HG03432 (cell line): ENCODE measurements around the gene SETD3.
A peak's percentile ranks its signal among the peaks of the same experiment; 100 is the strongest.

Source experiments
- ATAC-seq: cut with Tn5 transposase; IDR thresholded peaks from one replicate; pipeline ENCODE4 v1.9.1; 2021; ENCODE audit warnings: mild to moderate bottlenecking, moderate library complexity; ENCODE audit not compliant: unreplicated experiment

Gene SETD3

DNA sequence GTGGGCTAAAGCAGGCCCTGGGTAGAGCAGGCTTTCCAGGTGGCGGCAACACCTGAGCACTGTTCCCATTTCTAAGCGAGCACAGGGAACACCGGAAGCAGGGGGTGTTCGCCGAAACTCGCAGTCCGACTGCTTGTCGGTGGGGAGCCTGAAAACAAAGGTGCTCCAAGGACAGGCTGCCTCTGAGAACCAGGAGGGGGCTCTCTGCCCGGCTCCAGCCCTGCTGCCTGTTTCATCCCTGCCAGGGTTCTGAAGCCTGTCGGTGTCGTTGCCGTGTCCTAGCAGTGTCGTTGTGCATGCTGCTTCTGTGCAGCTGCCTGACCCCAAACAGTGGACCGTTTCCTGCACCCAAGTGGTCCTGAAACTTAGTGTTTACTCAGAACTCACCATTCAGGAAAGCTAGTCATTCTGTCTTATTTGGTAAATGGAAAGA lies 22.3 kb upstream of the SETD3 start:
- ATAC-seq = no peak

DNA sequence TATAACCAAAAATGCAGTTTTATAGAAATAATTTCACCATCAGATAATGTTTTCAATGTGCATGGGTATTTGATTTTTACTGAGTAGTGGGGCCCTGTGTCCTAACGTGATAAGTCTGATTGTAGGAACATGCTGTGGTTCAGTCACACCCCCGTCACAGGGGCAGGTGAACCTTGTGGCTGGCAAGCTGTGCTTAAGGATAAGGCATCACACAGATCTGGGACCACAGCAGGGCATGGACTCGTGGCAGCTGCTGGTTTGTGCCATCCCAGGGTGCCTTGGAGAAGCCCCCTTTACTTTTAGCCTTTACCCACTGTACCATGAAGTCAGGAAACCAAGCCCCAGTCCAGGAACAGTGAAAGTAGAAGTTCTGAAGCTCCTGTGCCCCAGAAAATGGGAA lies 17.2 kb upstream of the SETD3 start:
- ATAC-seq = no peak

DNA sequence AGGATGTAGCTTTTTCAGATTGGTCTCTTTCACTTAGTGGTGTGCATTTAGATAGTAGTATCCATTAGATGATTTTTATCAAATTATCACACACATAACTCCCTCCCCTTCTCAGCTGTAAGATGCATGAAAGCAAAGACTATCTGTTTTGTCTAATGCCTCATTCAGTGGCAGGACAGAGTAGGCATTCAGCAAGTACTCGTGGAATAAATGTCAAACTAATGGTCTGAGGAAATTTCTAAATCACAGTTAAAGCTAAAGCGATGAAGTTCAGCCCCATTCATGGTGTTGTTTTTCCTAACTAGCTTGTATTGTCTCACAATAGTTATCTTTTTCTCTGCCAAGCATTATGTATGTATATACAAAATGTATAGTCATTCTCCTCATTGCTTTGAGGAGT lies 16.7 kb upstream of the SETD3 start:
- no peak for ATAC-seq

DNA sequence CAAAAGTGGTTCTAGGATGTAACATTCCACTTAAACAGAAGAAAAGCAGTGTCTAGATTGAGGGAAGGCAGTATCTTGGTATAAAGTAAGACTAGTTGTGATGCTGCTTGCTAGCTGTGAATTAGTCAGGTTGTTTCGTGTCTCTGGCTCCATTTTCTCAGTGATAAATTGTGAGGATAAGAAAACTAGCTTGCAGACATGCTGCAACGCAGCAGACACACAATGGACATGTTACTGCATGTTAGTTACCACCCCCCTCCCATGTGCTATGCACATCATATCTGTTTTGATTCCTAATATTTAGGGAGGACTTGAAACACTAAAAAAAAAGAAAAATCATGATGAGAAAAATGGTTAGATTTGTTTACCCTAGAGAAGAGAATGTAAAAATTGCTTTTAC lies 3.4 kb upstream of the SETD3 start:
- ATAC-seq = no peak

DNA sequence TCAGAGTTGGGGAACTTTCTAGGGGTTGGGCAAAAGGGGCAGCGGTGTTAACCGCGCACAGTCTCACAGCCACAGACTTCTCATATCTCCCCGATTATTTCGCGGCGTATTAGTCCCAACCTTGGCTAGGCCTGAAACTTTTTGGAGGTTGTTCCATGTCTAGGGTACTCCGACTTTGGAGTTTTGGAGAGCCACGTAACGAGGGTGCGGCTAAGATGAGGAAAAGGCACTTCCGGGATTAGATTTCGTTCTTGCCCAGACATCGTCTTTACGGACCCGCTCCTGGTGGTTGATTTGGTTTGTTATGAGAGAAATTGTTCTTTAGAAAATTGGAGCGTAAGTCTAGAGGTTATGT lies 1.1 kb upstream of the SETD3 start:
- ATAC-seq = no peak

DNA sequence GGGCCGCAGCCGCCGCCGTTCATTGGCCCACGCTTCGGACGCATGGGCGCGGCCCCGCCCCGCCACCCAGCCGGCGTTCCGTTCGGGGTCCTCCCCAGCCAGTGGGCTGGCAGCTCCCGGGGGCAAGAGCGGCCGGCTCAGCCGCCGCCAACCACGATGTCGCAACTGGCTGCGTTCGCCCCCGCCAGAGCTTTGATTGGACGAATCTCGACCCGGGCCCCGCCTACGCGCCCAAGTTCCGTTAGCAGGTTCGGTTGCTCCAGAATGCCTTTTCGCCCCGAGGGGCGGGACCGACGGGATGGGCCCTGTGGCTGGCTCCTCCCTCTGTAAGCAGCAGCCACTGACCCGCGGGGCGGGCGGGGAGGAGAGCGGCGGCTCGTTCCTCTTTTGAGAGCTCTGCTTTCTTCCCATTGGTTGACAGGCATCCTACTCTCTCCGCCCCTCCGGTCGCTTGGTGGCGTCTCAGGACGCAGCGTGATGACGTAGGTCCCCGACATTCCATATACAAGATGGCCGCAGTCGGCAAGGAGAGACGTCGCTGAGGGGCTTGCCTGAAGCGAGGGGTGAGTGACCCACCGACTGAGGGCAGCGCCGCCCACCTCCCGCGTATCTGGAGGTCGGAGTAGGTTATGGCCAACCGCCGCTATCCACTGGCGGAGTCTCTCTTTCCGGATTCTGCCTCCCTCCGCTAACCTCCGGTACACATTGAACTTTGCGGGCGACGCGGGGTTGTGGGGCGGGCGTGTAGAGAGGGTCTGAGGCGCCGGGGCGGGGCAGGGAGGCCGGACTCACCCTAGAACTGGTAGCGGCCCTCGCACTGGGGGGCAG lies 472 bp upstream of the SETD3 start, which contains the start of gene CCNK:
CCNK (plus strand) TSS at position 493 of the 828 bp plus-strand sequence. CDS start 11,269 bp downstream, outside the sequence.
- peak; percentile 88 for ATAC-seq

DNA sequence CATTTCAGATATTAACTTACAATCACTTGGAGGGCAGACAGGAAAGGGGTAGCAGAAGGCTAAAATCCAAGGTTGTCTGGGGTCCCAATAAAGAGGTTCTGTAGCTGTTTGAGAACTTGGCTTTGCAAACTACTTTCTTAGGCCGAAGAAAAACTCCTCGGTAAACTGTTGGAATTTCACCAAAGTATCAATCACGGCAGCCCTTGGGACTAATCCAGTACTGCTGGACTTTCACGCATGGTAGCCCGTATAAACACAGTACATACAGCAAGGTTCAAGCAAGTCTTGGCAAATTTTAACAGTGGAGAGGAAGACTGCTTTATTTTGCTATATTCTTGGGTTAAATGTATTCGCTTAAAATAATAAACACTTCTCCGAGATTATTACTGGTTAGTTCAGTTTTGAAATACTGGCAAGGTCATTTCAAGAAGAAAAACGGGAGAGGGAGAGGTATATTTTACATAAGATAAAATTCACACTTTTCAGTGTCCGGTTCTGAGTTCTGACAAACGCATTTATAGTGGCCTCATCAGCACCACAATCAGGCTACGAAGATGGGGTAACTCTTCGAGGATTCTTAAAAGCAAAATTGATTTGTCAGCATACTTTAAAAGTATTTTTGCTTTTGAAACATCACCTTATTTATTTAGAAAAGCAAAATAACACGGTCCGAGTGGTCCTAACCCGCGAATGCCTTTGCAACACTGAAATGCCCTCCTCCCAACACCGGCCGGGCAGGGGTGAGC lies 1.3 kb downstream of the SETD3 start:
- no peak for ATAC-seq

DNA sequence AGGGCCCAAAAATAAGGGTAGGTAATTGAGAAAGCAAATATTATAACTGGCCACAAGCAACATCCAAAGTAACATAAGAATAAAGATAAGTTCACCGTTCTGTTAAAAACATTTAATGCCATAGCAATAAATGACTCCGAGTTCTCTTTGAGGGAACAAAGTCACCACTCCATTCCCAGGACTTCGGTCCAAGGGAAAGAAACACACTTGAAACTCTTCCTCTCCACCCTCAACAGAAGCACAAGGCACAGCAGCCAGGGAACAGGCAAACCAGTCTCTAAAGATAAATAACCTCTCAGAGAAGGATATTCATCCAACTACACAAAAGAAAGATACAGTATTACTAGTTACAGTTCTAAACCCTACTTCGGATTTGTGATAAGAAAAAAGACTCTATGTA lies 2.5 kb downstream of the SETD3 start:
- no peak for ATAC-seq

DNA sequence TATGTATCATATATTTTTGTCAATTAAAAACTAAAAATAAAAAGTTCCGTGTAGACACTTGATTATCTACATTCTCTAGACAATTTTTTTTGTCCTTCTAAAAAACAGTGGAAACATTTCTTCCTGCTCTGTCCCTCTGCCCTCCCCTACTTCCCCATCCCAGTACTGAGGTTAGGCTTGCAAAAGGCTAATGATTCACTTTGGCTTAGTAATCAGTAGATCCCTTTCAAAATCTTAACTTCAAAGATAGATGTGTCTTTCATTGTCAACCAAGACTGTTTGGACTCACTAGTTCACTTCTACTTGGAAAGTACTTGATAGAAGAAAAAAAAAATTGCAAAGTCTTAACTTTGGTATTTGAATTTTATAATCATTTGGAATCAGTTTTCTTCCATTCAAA lies 3.8 kb downstream of the SETD3 start:
- no peak for ATAC-seq

DNA sequence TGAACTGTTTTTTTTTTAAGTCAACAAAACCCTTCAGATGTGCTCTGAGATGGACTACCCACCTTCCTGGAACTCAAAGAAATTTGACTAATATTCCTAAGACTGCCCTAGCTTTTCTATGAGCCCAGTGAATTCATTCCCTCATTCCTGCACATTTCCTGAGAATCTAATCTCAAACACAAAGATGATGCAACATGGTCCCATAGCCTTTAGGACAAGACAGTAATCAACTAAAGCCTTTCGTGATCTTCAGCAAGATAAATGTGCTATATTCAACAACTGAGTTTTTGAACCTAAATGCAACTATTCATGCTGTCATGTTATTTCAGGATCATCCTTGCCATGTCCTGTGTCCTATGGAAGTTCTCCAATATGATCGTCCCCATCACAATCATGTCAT lies 5.0 kb downstream of the SETD3 start:
- no peak for ATAC-seq

DNA sequence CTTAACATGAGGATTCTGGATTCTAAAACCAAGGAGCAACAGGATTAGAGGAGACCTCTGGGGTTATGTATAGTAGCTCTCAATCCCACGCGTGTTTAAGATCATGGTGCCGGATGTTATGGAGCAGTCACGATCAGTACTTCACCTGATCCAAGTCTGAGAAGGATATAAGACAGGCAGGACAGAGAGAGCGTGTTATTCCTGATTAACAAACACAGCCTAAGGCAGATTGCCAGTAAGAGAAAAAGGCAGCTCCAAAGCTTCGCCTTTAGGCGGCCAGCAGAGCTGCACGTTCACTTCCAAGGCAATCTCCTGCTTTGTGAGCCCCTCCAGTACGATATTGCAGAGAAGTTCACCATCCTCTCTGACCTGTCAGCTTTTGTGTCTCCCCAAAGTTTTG lies 5.5 kb downstream of the SETD3 start:
- no peak for ATAC-seq

DNA sequence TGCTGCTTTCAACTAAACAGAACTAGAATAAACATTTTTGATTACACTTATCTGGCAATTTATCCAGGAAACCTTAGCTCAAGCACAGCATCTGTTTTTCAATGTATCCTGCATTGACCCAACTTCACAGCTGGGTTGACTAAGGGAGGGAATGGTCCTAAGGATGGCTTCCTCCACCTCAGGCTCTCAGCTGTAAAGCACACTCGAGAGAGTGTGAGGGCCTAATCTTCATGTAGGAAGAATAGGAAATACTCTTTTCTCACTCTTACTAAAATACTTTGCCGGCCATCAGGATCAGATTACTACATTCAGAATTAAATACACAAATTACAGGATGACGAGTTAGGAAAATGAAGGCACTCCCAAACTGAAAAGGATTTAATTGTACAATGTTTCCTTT lies 7.2 kb downstream of the SETD3 start:
- ATAC-seq = no peak

DNA sequence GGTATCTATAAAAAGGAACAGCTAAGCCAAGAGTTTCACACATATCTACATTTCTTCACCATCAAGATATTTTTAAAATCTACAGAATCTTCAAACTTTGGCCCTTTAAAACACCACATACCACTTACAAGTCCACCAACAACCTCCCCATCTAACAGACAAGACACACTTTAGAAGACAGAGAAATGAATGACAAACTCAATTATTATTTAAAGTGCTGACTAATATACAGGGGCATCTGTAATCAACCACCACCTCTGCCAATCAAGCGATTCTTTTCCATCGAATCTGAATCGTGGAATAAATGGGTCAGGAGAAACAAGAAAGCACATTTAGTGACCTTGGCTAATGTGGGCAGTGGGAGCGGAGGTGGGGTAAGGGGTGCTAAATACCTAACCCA lies 7.7 kb downstream of the SETD3 start:
- no peak for ATAC-seq

DNA sequence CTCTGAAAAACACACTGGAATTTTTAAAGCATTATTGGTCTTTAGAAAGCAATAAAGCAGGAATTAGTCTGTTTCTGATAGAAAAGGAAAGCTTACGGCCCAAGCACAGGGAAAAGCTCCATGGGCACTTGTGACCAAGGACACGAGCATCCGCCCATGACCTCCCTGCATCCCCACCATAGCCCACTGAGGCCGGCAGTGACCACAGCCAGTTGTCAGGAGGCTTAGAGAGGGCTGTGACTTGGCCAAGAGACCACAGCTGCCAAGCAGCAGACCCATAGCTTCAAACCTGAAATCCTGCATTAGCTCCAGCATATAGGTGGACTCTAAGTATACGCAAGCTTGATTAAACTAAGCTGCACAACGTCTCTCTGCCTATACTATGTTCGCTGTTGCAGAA lies 8.9 kb downstream of the SETD3 start:
- ATAC-seq = no peak

DNA sequence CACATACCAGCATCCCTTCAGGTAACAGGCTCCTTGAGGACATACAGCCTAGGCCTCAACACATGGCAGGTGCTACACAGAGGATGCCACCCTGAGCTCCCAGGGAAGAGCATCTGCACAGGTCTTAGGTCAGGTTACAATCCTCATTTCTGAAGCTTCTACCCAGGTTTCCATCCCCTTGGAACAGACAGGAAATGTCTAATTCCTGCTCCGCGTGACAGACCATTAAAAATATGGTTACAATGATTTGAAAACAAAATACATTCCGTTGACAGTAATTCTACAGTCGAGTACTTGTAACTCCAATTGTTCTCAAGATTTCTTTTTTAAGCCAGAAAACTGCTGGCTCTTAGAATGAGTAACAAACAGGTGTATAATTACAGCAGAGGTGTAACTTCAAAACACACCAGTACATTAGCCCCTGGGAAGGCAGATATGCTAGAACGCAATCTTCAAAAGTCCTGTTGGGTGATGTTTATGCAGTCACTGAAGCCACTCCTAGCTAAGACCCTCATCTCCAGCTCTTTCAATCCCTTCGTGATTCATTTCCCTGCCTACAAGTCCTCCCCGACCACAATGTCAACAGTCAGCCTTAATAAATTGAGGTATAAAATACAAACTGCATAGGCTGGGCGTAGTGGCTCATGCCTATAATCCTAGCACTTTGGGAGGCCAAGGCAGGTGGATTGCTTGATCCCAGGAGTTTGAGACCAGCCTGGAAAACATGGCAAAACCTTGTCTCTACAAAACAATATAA lies 11.6 kb downstream of the SETD3 start:
- ATAC-seq = no peak

DNA sequence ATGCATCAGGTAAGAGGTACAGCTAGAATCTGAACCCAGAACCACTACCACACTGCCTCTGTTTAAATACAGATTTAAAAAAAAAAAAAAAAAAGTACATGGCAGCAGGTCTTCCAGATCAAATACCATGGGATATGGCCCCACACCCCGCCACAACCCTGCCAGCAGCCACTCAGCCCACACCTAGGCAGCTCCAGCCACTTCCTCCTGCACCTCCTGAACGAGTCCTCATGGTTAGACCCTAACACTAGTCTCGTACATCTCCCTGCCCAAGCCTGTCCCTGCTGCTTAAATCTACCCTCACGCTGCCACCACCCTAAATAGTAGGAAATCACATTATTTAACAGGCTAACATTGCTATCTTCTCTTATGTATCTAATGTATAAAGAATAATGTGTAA lies 12.6 kb downstream of the SETD3 start:
- ATAC-seq = no peak

DNA sequence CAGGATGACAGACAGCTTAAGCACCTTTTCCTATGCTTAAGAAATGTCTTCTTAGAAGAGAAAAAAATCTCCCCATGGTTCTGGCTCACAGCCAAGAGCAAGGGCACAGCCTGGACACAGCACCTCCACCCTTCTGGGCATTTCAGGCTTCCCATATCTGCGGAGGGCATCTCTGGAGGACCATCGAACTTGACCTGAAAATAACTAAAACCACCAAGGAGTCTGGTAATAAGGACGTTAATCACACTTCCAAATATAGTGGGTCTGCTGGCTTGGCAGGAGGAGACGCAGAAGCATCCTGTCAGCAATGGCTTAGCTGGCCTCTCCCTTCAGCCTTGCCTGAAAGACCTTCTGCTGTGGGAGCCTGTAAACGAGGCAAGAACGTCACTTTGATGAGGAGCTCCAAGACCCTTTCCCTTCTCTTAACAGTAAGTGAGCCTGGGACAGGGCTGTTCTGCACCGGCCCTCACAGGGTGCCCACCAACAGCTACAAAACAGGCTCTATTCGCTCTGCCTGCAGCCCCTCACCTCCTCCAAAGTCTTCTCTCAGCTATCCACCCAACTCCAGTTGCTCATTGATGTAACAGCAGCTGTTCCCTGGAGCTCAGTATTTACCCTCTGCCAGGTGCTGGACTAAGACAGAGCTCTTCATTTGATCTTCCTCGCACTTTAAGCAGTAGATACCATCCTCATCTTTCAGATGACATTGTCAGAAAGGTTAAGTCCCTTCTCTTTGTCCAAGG lies 13.2 kb downstream of the SETD3 start:
- no peak for ATAC-seq

DNA sequence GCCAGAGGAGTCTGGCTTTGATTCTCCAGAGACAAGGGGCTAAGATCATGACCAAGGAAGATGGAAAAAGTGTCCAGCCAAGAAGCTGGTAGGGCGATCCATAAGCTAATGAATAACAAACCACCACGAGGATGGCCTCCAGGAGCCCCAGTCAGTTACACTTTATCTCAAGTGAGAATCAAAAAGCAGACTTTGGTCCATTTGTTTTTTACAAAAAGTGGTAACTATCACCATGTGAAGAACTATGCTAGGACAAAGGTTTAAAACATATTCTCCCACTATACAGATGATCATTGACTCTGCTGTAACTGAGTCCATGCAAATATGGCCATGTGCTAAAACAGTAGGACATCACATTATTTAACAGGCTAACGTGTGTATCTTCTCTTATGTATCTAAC lies 13.9 kb downstream of the SETD3 start:
- no peak for ATAC-seq

DNA sequence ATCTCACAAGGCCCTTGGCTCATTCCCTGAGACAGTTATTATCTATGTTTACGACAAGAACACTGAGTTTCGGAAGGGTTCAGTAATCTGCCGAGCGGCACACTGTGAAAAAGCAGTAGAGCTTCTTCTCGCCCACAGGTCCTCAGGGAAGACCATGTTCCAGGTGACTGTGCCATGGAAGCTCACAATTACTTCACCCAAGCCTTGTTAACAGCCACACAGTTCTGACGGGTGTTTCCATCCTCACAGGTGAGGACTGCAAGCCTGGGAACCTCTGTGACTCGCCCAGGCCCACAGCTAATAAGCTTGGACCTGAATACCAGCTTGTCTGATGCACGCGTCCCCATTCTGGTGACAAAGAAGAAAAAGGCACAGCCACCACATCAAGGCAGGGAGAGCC lies 15.4 kb downstream of the SETD3 start:
- ATAC-seq = no peak

DNA sequence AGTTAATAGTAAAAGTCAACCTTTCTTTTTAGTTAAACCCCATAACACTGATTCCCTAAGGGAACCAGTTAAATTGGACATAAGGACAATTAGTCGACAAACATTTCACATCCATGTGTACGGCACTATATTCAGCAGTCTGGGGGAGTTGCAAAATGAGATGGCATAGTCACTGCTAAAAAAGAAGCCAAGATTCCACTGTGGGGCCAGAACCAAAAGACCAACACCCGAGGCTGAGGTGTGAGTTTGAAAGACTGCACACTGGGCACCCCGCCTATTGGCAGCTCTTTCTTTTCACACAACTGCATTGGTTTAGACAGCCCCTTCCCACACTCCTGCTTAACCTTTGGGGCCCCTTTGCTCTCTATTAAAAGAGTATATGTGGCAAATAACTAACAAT lies 16.7 kb downstream of the SETD3 start:
- ATAC-seq = no peak

DNA sequence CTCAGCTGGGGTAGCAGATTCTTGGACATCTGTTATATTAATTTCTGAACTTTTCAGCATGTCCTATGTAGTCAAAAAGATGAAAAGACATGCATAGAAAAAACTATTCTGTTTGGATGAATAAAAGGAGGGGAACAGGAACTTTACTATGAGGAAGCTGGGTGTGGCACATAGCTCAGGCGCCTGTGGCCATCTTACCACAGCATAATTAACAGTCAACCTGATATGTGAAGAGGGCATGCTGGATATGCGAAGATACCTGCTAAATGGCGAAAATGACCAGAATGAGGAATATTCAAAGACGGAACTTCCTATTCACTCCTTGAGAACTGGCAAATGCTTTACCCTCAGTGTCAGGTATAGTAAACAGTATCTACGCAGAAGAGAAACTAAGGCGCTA lies 18.4 kb downstream of the SETD3 start:
- ATAC-seq = no peak
